ENCODE measurements around the gene ABL1.

GRCh38 chr9:130881516-130881915 lies 46.5 kb downstream of the ABL1 start:
- no peak for TF ChIP-seq EZH2 (optimal IDR thresholded peaks at IDR 0.05; ENCODE audit: low read depth, low read length)
- TF ChIP-seq, protein P1, sequence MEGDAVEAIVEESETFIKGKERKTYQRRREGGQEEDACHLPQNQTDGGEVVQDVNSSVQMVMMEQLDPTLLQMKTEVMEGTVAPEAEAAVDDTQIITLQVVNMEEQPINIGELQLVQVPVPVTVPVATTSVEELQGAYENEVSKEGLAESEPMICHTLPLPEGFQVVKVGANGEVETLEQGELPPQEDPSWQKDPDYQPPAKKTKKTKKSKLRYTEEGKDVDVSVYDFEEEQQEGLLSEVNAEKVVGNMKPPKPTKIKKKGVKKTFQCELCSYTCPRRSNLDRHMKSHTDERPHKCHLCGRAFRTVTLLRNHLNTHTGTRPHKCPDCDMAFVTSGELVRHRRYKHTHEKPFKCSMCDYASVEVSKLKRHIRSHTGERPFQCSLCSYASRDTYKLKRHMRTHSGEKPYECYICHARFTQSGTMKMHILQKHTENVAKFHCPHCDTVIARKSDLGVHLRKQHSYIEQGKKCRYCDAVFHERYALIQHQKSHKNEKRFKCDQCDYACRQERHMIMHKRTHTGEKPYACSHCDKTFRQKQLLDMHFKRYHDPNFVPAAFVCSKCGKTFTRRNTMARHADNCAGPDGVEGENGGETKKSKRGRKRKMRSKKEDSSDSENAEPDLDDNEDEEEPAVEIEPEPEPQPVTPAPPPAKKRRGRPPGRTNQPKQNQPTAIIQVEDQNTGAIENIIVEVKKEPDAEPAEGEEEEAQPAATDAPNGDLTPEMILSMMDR (IDR thresholded peaks at IDR 0.05; ENCODE audit: low read length): no peak
